ENCODE results near the gene TOP2B.

Gene TOP2B

DNA sequence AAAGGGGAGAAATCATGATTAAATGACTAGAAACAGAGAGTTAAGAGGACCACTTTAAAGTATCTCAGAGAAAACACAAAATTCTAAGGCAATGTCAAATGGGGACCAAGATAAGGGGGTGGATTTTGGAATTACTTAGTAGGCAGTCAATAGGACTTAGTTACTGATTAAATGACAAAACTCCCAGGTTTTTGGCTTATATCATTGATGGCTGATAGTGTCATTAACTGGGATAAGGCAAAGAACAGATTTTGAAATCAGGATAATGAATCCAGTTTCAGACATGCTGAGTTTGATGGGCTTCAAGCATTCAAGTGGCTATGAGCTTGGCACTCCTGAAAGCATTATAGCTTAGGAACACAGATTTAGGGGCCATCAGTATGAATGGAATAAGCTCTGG, 53.9 kb downstream of the TOP2B start:
- DNase-seq: no peak

DNA sequence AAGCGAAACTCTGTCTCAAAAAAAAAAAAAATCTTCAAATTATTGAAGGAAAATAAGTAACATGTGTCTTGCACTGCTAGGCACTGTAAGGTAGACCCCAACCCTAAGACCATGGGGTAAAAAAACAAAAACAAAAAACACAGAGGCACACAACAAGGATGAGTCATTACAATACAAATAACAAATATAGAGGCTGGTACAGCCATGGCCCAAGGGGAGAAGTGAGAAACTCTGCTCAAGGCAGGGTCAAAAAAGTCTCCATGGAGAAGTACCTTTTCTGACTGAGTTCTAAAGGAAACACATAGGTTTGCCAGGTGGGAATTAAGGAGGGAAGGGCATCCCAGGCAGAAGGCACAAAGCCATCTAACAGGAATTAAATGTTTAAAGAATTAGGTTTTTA, 54.5 kb downstream of the TOP2B start:
- no peak for DNase-seq

DNA sequence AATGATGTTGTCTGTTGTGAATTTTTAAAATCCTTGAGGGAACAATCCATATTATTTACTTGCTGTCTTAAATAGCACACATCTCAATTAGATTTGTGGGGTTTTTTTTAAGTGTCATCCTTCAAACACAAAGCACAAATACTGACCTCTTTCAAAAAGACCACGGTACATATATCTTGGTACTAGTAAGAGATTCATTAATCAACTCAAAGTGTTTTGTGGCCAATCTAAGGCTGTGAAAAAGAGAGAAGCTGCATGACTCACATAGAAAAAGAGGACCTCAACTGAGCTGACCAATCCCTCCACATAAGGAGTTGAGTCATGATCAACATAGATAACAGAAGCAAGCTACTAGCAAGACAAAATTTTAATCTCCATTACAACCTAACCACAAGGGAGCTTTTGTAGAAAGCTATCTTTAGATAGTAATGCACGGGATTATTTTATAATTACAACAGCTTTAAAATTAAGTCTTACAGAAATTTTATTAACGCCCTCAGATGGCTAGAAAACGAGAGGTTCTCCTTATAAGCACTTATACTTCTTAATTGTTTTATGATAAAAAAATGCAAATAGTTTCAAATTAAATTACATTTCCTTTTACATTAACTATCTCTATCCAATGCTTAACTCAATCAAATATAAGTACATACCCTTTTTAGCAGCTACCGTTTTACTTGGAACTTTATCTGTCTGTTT, 60.5 kb downstream of the TOP2B start:
- DNase-seq: no peak

DNA sequence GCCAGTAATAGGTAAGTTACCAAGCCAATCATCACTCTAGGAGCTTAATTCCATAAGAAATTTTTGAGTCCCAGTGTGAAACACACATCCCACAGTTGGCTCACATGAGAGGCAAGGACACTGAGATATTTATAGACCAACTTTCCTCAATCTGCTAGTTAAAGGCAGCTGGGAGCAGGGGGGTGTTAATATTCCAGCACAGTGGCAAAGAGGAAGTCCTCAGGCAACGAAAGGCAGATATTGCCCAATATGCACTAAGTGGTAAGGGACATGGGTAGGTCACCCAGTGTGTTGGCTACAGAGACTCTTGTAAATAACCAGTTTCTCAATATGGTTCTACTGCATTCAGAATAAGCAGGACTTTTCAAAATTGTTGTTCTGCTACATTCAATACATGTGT, 61.0 kb downstream of the TOP2B start:
- no peak for DNase-seq

DNA sequence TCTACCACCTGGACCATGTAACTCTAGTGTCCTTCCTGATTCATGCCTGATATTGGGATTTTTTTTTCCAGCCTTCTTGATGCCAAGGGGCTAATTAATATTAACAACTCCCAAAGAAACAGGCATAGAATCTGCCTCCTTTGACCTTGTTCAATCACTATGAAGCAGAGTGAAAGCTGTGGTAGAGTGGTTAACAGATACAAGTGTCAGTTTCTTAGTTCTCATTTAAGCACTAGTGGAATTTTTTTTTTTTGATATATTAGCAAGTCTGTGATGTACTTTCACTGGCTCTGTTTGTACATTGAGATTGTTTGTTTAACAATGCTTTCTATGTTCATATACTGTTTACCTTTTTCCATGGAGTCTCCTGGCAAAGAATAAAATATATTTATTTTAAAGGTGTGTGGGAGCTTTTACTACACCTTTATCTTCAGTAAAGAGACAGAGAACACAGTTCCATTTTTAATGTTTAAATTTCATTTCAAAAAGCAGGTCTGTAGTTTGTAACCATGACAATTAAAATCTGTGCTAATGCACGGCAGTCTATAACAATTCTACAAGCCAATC, 67.1 kb downstream of the TOP2B start:
- no peak for DNase-seq

DNA sequence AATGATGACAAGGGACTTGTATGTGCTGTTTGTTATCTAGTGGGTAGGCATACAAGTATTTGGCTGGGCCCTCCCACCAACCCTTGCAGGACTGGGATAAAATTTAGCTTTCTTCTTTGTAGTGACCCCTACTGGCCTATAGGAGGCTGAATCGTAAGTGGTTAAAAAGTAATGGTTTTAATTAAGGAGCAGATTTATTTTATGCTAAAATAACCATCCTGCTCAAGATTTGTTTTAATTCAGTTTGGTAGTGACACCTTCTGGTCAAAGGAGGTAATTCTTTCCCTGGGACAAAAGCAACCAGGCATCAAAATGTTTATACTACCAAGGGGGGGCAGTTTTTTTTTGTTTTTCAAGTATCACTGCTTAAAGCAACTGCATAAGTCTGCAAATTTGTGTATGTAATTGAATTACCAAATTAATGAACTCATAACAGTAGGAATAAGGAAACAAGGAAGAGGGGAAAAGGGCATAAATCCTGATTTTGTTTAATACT, 70.7 kb downstream of the TOP2B start:
- DNase-seq: no peak

DNA sequence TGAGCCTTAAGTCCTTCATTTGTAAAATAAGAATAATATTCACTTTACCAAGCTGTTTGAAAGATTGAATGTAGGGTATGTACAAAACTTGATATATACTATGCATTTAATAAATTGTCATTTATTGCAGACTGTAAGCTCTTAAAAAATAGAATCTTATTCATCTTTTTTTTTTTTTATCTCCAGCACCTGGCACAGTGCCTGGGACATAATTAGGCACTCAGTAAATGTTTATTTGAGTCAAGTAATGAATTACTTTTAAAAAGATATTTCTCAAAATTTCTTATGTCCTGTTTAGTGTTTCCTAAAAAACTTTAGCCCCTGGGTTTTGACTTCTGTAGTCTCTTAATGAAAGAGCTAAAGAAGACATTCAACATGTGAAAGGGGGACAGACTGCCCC, 71.7 kb downstream of the TOP2B start:
- no peak for DNase-seq

DNA sequence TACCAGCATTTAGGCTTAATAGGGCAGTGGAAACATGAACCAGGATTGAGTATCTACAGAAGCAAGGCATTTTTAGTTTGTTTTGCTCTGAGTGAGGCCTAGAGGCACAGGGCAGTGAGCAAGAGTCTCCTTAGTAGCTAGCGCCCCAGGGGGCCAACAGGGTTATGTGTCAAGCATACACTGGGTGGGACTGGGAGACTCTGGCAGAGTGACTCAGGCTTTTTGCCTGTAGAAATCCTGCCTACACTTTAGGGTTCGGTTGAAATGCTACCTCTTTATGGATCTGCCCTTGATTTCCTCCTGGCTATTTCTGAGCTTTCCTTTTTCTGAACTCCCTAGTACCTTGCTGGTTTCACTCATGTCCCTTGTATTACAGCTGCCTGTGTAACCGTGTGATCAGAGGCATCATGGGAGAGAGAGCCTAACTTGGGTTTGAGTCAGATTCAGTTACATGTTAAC, 72.2 kb downstream of the TOP2B start:
- DNase-seq: no peak

DNA sequence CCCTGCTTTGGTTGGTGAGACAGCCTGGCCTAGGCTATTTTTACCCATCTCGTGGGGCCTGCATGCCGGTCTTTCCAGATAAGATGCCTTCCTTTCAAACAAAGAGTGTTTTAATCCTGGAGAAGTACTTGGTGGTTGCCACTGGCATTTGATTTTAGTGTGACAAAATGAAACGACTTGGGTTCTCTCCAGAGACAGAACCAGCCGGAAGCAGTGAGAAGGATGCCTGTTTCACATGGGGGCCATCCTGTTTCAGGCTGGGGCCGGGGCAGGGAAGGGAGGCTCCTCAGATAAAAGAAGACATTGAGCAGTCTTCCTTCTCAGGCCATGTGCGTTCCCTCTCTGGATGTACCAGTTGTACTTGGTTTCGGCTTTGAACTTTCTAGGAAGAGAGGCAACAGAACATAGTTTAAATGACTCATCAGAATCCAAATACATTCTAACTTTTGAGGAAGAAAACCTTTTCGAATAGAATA, 74.9 kb downstream of the TOP2B start:
- no peak for DNase-seq

DNA sequence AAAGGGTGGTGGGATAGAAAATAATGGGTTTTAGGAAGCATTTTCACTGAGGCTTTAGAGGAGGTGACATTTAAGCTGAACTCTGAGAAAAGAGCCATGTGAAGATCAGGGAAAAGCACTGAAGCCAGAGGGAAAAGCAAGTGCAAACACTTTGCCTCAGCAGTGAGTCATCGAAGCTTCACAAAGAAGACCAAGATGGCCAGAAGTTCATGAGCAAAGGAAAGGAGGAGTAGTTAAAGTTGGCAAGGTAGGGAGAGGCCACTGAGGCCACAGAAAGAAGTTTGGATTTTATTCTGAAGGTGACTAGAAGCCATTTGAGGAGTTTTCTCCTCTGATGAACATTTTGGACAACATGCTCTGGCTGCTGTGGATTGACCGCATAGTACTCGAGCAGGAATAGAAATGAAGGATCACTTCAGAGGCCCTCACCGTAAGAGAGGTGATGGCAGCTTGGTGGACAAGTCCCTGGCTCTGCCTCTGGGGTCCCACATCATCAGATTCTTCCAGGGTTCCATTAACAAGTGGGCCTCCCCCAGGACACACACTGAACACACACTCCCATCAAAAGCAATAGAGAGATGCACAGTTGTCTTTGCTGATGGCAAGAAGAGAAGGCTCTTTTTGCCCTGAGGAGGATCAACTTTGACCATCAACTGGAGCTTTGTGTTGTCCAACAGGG, 75.5 kb downstream of the TOP2B start:
- no peak for DNase-seq

DNA sequence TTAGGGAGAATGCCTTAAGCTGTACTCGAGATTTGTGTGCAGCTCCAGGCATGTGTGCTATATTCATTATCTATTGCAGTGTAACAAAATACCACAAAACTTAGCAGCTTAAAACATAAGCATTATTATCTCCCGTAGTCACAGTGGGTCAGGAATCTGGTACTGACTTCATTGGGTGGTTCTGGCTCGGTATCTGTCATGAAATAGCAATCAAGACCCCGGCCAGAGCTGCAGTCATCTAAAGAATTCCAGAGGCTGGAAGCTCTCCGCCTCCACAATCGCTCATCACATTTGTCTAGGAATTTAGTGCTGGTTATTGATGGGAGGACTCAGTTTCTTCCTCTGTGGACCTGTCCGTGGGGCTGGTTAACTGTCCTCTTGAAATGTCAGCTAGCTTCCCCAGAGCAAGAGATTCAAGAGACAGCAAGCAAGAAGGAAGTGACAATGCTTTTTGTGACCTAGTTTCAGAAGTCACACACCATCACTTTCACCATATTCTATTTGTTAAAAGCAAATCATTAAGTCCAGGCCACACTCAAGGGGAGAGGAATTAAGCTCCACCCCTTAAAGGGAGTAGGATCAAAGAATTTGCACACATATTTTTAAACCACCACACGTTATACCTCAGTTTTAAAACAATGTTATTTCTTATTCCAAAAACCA, 76.1 kb downstream of the TOP2B start:
- DNase-seq: no peak

DNA sequence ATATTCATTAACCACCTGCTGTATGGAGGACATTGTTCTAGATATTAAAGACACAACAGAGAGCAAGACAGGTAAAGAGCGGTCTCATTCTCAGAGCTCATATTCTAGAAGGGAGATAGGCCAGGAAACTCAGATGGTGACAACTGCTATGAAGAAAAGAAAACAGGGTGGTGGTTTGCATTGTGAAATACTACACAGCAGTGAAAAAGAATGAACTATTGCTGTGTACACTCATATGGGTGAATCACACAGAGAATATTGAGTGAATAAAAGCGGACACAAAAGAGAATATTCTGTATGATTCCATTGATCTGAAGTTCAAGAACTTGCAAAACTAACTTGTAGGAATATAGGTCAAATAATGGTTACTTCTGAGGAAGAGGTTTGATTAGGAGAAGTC, 76.7 kb downstream of the TOP2B start:
- DNase-seq: no peak

DNA sequence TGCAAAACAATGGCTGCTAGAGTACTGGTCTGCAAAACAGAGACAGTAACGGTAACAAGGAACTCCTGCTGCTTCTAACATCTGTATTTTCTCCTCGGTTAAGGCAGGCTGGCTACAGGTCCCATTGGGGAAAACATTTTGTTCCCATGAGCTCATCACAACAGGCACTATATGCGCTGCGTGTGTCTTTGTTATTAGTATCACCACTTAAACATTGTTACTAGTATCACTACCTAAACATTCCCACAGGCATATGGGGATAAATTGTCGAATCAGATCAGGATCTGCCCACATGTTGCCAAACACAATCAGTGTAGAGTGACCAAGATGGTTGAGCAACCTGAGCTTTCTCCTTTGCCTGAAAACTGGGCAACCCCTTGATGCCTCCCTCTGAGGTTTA, 77.2 kb downstream of the TOP2B start:
- DNase-seq: no peak

DNA sequence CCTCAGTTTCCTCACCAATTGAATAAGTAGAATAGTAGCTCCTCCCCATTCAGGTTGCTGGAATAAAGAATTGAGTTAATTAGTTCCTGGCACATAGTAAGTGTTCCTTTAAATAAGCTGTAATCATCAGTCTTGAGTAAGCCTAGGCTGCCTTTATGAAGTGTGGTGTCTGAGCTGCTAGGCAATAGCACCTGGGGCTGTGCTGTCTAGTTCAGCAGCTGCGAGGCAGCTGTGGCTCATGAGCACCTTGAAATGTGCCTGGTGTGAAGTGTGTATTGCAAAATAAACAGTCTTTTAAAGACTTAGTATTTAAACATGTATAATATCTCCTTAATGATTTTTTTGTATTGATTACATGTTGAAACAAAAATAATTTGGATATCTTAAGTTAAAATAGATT, 77.6 kb downstream of the TOP2B start:
- no peak for DNase-seq

DNA sequence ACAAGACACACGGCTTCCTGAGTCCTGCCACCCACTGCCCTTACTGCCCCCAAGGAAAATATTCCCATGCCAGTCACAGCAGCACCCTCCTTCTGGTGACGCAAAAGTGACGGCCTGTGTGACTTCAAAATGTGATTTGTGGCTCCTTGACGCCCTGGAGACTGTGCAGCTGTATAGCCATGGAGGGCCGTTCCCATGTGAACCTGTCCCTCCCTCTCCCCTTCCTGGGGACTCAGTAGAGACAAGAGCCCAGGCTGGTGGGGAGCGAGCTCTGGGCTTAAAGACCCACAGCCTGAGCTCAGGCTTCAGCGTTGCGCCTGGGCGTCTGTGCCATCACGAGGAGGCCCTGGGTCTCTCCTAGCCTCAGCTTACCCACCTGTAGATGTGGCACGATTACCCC, 78.2 kb downstream of the TOP2B start:
- DNase-seq: no peak

DNA sequence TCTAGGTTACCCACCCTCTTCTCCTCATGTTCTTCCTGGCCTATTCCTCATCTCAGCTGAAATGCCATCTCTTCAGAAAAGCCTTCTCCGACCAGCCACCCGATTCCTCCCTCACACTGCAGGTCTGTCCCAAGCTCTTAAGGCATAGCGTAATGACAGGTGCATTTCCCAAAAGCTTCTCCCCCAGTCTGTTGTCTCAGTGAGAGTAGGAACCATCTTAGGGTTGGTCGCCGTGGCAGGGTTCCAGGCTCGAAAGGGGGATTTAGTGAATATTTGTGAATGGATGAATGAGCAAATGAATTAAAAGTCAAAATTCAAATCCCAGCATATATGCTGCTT, 78.6 kb downstream of the TOP2B start:
- DNase-seq: no peak

DNA sequence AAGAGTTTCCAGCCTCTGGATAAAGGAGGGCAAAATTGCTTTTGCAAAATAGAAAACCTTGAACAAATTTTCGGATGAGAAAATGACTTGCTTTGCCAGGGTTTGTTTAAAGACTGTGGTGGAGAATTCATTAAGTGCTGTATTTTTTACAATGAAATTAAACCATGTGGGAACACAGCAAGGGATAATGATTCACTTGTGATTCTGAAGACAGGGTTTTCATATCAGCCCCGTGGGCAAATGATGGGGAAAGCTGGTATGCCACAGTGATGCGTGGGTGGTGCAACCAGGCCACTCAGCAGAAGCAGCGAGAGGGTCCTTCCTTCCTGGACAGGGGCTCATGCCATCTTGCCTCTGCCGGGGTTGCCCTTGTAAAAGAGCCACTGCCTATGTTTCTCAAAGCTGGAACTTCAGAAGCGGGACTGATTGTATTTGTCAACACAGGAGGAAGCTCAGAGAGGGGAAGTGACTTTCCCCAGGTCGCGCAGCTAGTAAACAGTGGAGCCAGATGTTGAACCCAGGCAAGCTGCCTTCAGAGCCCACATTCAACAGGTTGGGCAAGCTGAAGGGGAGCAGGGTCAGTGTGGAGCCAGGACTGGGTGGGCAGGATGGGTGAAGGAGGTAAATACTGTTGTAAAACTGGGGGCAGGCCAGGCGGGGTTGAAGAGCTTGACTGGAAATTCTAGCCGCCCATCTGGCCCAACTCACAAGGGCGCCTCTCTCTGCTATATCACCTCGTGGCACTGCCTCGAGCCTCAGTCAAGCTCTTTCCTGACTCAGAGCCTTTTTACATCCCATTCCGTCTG, 79.1 kb downstream of the TOP2B start:
- no peak for DNase-seq

DNA sequence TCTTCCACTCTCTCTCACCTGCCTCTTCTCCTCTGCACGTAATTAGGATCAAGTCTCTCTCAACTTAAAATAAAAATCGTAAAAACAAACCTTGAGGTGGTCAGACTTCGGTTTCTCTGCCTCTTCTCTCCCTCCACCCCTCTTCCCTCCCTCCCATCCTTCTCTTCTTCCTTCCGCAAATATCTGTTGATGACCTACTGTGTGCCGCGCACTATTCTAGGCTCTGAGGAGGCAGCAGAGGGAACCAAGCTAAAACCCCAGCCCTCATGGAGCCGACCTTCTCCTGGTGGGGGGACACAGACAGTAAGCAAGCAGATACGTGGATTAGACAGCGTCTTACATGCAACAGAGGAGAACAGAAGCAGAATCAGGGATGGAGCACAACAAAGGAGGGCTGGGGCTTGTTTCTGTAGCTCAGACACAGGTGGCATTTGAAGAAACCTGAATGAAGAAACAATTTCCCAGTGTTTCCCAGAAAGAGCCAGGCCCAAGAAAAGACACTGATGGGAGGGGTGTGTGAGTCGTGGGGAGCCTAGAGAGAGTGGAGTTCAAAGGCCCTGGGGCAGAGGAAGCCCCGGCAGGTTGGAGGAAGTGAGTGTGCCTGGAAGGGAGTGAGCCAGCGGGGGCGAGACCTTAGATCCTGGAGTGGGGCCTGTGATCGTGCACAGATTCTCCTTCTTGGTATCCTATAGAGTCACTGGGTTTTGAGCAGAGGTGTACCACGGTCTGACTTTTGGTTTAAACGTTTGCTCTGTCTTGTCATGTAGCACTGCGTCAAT, 80.5 kb downstream of the TOP2B start:
- no peak for DNase-seq

DNA sequence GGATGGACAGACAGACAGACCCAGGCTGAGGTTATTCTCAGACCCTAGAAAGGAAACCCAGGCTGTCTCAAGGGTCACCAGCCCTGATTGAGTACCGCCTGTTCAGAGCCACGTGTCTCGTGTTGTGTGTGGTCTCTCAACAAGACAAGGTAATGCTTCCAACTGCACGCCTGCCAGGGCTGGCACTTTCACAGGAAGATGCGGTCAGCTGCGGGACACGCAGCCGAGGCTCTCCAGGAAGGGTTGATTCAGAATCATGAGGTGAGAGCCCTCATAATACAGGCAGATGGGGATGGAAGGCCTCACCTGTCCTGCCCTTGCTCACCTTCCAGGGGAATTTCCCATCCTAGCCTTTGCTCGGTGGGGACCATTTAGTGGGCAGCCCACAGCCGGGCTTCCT, 81.4 kb downstream of the TOP2B start:
- no peak for DNase-seq

DNA sequence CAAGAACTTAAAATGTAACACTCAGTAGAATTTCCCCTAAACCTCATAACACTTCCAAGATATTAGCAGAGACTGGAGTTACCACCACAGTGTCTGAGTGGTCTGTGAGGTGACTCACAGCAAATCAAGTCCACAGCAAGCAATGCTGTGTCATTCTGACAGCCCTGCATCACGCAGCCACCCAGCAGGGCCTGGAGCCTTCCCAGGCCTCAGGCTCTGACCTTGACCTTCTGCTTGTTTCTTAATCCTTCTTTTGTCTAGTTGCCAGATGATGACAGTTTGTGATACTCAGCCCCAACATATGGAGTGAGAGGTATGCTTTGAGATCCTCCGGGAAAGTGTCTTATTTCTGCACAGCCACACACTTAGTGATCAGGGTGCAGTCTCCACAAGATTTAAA, 82.5 kb downstream of the TOP2B start:
- DNase-seq: no peak

DNA sequence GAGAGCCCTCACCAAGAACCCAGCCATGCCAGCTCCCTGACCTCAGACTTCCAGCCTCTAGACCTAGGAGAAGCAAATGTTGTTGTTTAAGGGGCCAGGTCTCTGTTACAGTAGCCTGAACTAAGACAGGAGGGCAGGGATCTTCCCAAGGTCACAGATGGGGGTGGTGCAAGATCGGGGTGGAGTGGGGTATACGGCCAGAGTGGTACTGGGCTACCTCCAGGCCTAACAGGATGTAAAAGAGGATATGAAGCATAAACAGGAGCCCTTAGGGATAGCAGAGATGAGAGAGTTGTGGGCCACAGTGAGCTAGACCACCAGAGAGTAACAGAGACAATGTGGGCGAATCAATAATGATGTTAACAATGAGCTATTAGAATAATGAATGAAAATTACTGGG, 82.9 kb downstream of the TOP2B start:
- DNase-seq: no peak

DNA sequence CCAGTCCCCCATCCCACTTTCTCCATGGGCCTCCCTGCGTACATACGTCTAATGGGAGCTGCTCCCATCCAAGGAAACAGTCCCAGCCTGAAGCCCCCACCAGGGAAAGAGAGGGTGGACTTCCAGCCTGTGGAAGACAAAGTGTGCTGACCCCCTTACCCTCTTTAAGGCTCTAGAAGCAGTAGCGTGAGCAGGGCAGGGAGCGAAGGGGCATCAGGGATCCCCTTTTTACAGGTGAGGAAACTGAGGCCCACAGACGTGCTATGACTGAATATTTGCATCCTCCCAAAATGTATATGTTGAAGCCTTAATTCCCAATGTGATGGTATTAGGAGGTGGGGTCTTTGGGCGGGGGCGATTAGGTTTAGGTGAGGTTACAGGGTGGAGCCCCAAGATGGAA, 83.4 kb downstream of the TOP2B start:
- DNase-seq: no peak

Data from NCI-H2107 (cell line).